BE2C (cell line): ENCODE results near the gene ENHO. TPM values are rescaled to one million over a fixed set of nuclear protein-coding genes. Genes with fewer than 3 reads are reported as not detected.

Experiments used
- DNase-seq: peaks from one replicate; pipeline ENCODE4 v3.0.0-alpha.2; 2020
- H3K27me3 ChIP-seq: fragments of 250-450 bp; sonication (Bioruptor Pico); 2 replicates; pipeline ENCODE4 v1.5.1; 2020; ENCODE audit warnings: mild to moderate bottlenecking
- H3K36me3 ChIP-seq: fragments of 250-450 bp; sonication (Bioruptor Pico); 2 replicates; pipeline ENCODE4 v1.5.1; 2020; ENCODE audit warnings: mild to moderate bottlenecking
- H3K4me1 ChIP-seq: fragments of 250-450 bp; sonication (Bioruptor Pico); 2 replicates; pipeline ENCODE4 v1.5.1; 2020
- H3K4me3 ChIP-seq: 2 replicates; pipeline ENCODE4 v1.5.1; 2011; ENCODE audit warnings: low read depth, low read length
- H3K9me3 ChIP-seq: fragments of 250-450 bp; sonication (Bioruptor Pico); 2 replicates; pipeline ENCODE4 v1.5.1; 2020
- CTCF ChIP-seq: IDR thresholded peaks from 2 replicates; pipeline ENCODE4 v1.5.1; 2012; ENCODE audit warnings: mild to moderate bottlenecking, low read depth, low read length
- polyA plus RNA-seq: library from polyadenylated mRNA; unstranded; fragments of >200 nt; gene quantifications from one replicate; pipeline ENCODE4 v1.2.1, GENCODE V29; 2012; ENCODE audit warnings: low read depth, missing spikeins; ENCODE audit not compliant: insufficient read length, insufficient read depth

Gene ENHO
- polyA plus RNA-seq = 2.5 TPM

- Histone ChIP-seq H3K4me3 (peak within 1 kb of the TSS; percentile 56), H3K9me3 (no peaks in the 10 kb centered on the region), H3K36me3 (no peaks in the 10 kb centered on the region), H3K27me3 (no peaks in the 10 kb centered on the region), H3K4me1 (no peaks in the 10 kb centered on the region; the same call in 1 of the 2 replicates)
- peak; percentile 95 for DNase-seq
- no peak for TF ChIP-seq CTCF
Observed at GRCh38 chr9:34522971-34523797, at the start of gene ENHO. TSS of gene ENHO (minus strand) at chr9:34522990. CDS start at chr9:34521695, 1,295 bp downstream.

GRCh38 chr9:34572092-34572491 is 49.3 kb upstream of the ENHO start:
- no peak for TF ChIP-seq CTCF
- H3K27me3 ChIP-seq = no peaks in the 10 kb centered on the region
- no peaks in the 10 kb centered on the region for H3K9me3 ChIP-seq
- H3K36me3 ChIP-seq = peaks cover 59% of the 10 kb centered on the region
- H3K4me3 ChIP-seq = no peak overlapping the region
- DNase-seq = peak; percentile 34
- H3K4me1 ChIP-seq = peaks cover 75% of the 10 kb centered on the region

GRCh38 chr9:34571481-34571810 is 48.7 kb upstream of the ENHO start:
- H3K4me1 ChIP-seq = peaks cover 75% of the 10 kb centered on the region
- TF ChIP-seq CTCF = no peak
- H3K27me3 ChIP-seq = no peaks in the 10 kb centered on the region

GRCh38 chr9:34570809-34571480 is 48.2 kb upstream of the ENHO start:
- Histone ChIP-seq H3K27me3 (no peaks in the 10 kb centered on the region), H3K36me3 (peaks cover 63% of the 10 kb centered on the region), H3K9me3 (no peaks in the 10 kb centered on the region), H3K4me1 (peaks cover 75% of the 10 kb centered on the region), H3K4me3 (no peak overlapping the region)
- TF ChIP-seq CTCF = no peak
- DNase-seq = no peak

More at GRCh38 chr9:34571481-34571810, 48.7 kb upstream of the ENHO start:
- peaks cover 62% of the 10 kb centered on the region for H3K36me3 ChIP-seq
- no peak for DNase-seq
- no peaks in the 10 kb centered on the region for H3K9me3 ChIP-seq
- H3K4me3 ChIP-seq = no peak overlapping the region

GRCh38 chr9:34570376-34570775 is 47.6 kb upstream of the ENHO start:
- Histone ChIP-seq H3K4me1 (peaks cover 72% of the 10 kb centered on the region), H3K27me3 (no peaks in the 10 kb centered on the region), H3K9me3 (no peaks in the 10 kb centered on the region), H3K36me3 (peaks cover 62% of the 10 kb centered on the region), H3K4me3 (no peak overlapping the region)
- no peak for TF ChIP-seq CTCF
- DNase-seq = peak; percentile 43

- Histone ChIP-seq H3K4me3 (no peak overlapping the region), H3K27me3 (no peaks in the 10 kb centered on the region), H3K9me3 (no peaks in the 10 kb centered on the region), H3K4me1 (peaks cover 68% of the 10 kb centered on the region), H3K36me3 (peaks cover 63% of the 10 kb centered on the region)
- no peak for TF ChIP-seq CTCF
- peak; percentile 76 for DNase-seq
Observed at GRCh38 chr9:34568774-34569173, 46.0 kb upstream of the ENHO start.
